GM06990 (cell line): ENCODE data around the gene ETS1.
"Not testable (repeated sequence)": the region's sequence is repeated elsewhere in the genome, so short reads cannot be mapped to it uniquely, and the experiment has no call there.

ENCODE experiments used
- DNase-seq: peaks from one replicate; pipeline ENCODE4 v3.0.0-alpha.2; 2011; ENCODE audit not compliant: insufficient read length; ENCODE audit errors: extremely low read depth
- H3K27me3 ChIP-seq: replicated peaks from 2 replicates; pipeline ENCODE4 v1.6.0; 2011; ENCODE audit warnings: low read length; ENCODE audit not compliant: control insufficient read depth, insufficient read depth
- H3K36me3 ChIP-seq: 2 replicates; pipeline ENCODE4 v1.5.1; 2011; ENCODE audit warnings: low read length; ENCODE audit not compliant: control insufficient read depth, insufficient read depth
- H3K4me3 ChIP-seq: replicated peaks from 2 replicates; pipeline ENCODE4 v1.5.1; 2011; ENCODE audit warnings: low read depth, mild to moderate bottlenecking, control low read depth, low read length
- TF ChIP-seq, protein P1 (sequence below): IDR thresholded peaks from 2 replicates; pipeline ENCODE4 v1.5.1; 2011; ENCODE audit warnings: low read length, control low read depth, mild to moderate bottlenecking, inconsistent platforms; ENCODE audit not compliant: insufficient read depth, poor library complexity, severe bottlenecking

Gene ETS1

GRCh38 chr11:128448200-128448886 lies 139.0 kb downstream of the ETS1 start:
- Histone ChIP-seq H3K4me3 (no peak overlapping the region), H3K36me3 (no peaks in the 10 kb centered on the region), H3K27me3 (no peaks in the 10 kb centered on the region)
- no peak for DNase-seq
- TF ChIP-seq, protein P1, sequence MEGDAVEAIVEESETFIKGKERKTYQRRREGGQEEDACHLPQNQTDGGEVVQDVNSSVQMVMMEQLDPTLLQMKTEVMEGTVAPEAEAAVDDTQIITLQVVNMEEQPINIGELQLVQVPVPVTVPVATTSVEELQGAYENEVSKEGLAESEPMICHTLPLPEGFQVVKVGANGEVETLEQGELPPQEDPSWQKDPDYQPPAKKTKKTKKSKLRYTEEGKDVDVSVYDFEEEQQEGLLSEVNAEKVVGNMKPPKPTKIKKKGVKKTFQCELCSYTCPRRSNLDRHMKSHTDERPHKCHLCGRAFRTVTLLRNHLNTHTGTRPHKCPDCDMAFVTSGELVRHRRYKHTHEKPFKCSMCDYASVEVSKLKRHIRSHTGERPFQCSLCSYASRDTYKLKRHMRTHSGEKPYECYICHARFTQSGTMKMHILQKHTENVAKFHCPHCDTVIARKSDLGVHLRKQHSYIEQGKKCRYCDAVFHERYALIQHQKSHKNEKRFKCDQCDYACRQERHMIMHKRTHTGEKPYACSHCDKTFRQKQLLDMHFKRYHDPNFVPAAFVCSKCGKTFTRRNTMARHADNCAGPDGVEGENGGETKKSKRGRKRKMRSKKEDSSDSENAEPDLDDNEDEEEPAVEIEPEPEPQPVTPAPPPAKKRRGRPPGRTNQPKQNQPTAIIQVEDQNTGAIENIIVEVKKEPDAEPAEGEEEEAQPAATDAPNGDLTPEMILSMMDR = no peak

- Histone ChIP-seq H3K36me3 (no peaks in the 10 kb centered on the region), H3K27me3 (no peaks in the 10 kb centered on the region), H3K4me3 (no peak overlapping the region)
- DNase-seq = no peak
- TF ChIP-seq, protein P1 = no peak
Observed at GRCh38 chr11:128447233-128447632, 140.1 kb downstream of the ETS1 start.

- DNase-seq, H3K27me3 ChIP-seq: not testable (repeated sequence)
Observed at GRCh38 chr11:128445921-128446320, 141.4 kb downstream of the ETS1 start.

GRCh38 chr11:128437136-128437535 lies 150.2 kb downstream of the ETS1 start:
- no peak overlapping the region for H3K4me3 ChIP-seq
- no peak for DNase-seq
- TF ChIP-seq, protein P1 = no peak
- no peaks in the 10 kb centered on the region for H3K27me3 ChIP-seq
- no peaks in the 10 kb centered on the region for H3K36me3 ChIP-seq

More at GRCh38 chr11:128445921-128446320, 141.4 kb downstream of the ETS1 start:
- not testable (repeated sequence) for H3K36me3 ChIP-seq, H3K4me3 ChIP-seq

DNA sequence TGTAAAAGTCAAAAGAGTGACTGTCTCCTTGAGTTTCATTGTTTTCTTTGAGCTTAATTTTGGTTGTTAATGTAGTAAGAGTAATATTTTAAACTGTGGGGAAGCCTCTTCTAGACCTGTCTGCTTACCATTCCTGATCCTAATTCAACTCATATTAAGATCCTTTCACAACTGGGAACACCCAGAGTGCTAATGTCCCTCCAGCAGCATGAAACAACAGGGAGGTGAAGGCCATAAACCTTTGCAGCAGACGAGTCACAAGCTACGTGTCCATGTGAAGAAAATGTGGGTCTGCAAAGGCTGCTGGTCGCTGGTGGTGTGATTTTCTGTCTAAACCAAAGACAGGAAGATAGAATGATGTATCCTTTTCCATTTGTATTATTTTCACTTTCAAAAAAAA lies 152.5 kb downstream of the ETS1 start:
- Histone ChIP-seq H3K27me3 (no peaks in the 10 kb centered on the region), H3K36me3 (no peaks in the 10 kb centered on the region), H3K4me3 (no peak overlapping the region)
- TF ChIP-seq, protein P1 = no peak
- DNase-seq = no peak

DNA sequence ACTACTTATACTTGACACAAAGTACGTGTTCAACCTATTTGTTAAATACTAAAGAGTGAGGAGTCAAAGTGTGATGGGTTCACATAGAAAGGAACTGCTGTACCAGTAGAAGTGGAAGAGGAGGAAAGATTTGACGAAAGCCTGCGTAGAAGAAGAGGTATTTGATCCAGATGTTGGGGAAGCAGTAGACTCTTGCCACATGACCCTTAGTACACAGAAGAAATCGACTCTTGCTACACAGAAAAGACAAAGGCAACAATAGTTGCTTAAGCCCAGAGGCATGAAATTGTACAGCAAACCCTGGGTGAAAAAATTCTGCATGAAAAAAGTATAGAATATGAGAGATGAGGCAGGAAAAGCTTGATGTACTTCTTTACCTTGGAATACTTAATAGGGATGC lies 152.9 kb downstream of the ETS1 start:
- DNase-seq = no peak
- TF ChIP-seq, protein P1 = no peak
- Histone ChIP-seq H3K36me3 (no peaks in the 10 kb centered on the region), H3K27me3 (no peaks in the 10 kb centered on the region), H3K4me3 (no peak overlapping the region)
